ENCODE measurements around the gene STT3B.
"Not testable (repeated sequence)": the region's sequence is repeated elsewhere in the genome, so short reads cannot be mapped to it uniquely, and the experiment has no call there.

STT3B gene

DNA sequence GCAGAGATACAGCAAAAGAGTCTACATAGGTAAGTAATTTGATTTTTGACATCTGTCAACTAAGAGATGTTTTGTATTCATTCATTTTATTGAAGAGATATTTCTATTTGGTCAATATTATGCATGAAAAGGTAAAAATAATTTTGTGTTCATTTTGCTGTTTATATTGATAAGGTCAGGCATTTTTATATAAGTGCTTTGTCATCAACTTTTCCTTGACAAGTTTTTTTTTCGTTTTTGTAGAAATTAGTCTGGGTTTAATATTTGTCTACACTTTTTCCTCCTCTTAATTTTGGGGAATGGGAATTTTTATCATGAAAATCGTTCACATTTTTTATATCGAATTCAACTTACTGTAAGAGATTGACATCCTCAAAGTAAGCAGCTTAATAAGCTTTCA lies 67.7 kb downstream of the STT3B start:
- DNase-seq (ENCODE audit: low read depth in 3 of 3) = no peak

DNA sequence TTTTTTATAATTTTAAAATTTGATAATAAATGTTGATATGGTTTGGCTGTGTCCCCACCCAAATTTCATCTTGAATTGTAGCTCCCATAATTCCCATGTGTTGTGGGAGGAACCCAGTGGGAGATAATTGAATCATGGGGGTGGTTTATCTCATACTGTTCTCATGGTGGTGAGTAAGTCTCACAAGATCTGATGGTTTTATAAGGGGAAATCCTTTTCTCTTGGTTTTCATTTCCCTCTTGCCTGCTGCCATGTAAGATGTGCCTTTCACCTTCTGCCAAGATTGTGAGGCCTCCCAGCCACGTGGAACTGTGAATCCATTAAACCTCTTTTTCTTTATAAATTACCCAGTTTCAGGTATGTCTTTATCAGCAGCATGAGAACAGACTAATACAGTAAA lies 72.6 kb downstream of the STT3B start:
- DNase-seq (ENCODE audit: low read depth in 3 of 3) = not testable (repeated sequence)

DNA sequence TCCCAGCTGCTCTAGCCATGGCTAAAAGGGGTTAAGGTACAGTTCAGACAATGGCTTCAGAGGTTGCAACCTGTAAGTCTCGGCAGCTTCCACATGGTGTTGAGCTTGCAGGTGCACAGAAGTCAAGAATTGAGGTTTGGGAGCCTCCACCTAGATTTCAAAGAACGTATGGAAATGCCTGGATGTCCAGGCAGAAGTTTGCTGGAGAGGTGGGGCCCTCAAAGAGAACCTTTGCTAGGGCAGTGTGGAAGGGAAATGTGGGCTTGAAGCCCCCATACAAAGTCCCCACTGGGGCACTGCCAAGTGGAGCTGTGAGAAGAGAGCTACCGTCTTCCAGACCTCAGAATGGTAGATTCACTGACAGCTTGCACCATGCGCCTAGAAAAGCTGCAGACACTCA lies 73.7 kb downstream of the STT3B start:
- no peak for DNase-seq (ENCODE audit: low read depth in 3 of 3)

DNA sequence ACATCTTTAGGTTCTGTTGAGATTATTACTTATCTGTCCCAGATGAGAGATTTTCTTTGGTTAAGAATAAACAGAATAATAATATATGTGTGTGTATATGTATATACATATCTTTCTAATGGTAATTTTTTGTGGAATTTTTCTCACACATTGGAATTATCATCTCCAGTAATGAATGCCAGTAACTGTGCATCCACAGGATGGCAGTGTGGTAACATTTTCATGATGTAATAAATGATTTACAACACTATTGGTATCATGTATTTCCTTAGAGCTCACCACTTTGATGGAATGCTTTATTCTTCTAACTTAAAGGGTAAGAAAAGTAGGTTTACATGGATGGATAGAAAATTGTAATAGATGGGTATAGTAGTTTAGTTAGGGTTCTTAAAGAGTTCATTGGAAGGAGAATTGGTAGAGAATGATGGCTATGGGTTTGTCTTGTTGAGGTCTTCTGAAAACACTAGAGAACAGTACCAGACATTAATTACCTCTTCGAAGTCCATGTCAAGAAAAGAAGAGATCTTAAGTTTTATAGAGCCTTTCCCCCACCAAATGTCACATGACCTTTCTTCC lies 78.1 kb downstream of the STT3B start:
- no peak for DNase-seq (ENCODE audit: low read depth in 3 of 3)

DNA sequence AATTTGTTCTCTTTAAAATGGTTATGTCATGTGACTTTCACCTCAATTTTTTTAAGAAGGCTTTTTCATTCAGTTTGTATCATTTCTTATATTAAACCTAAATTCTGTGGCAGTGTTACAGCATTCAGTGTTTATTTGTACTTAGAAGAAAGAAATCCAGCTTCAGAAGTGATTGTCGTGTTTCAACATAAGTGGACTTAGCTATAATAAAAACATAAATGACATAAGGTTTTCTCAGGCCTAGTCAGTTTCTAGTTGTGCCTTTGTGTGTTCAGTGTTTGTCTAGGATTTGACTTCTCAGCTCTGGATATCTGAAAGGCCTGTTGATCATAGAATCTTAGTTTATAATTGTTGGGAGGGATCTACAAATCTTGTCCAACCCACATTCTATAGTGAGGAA lies 80.5 kb downstream of the STT3B start:
- DNase-seq (ENCODE audit: low read depth in 3 of 3) = no peak

DNA sequence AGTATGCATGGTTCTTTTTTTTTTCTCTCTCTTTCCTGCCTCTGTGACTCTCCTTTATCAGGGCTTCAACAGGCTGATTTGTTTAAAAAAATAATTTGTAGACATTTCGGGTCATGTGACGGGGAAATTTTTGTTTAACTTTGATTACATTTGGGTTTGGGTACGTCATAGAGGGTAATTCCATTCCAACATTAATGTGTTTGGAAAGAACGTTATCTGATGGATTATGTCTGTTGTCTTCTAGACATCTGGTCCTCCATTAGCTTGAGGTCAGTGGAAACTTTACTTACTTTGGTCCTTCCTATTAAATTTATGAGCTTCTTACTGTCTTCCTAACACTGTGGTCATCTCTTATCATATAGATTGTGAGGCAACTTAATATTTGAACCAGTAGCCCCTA lies 80.9 kb downstream of the STT3B start:
- no peak for DNase-seq (ENCODE audit: low read depth in 3 of 3)

DNA sequence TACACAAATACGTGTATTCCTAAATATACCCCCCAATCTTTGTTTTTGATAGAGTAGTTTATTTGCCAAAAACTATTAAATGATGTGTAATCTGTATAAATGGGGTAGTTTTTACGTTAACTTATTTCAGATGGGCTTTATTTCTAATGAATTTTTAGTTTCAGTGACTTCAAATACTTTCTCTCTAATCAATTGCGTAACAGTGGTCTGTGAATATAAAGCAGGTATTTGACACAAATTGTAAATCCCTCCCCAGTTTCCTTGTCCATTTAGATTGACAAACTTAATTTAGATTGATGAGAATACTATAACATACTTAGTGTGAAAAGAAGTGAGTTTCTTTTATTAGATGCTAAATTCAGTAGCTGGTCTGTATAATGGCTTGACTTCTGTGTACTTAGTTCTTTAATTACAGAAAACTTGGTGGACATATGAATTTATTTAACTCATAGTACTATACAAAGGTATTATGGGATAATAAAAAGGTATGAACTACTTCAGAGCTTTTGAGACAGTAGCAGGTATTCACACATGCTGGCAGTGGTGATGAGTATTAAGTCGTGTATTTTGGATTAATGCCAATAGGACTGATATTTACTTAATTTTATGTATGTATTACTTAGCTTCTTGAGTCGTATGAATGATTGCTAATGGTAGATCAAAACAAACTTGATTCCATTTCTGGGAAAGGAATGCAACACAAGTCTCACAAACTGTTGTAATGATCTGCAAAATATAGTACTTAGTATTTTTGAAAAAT lies 81.6 kb downstream of the STT3B start:
- DNase-seq (ENCODE audit: low read depth in 3 of 3) = no peak

DNA sequence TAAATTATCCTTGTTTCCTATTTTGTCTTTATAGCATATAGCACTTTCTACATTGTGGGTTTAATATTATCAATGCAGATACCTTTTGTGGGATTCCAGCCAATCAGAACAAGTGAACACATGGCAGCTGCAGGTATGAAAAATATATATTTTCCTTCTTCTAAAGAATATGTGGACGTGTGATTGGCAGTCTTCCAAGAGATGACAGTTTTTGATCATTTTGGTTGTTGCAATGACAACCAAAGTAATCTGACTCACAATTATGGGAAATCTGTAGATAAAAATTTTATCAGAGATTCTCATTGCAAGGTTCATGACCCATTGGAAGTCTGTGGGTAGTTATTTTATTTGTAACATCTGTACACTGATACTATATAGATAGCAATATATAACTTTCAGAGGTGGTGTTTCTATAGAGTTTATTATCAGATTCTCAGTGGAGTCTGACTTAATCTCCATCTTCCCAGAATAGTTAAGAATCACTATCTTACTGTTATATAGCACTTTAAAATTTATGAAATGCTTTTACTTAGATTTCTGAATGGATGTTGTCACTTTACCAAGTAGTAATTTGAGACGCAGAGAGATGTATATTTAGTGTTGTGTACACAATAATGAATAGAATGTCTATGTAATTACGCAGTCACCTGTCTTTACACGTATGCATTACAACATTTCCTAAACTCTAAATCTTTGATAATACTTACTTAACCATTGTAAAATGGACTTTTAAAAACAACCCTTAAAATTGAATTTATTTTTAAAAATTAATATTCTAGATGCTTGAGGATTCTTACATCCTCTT lies 82.5 kb downstream of the STT3B start:
- DNase-seq (ENCODE audit: low read depth in 3 of 3) = no peak

DNA sequence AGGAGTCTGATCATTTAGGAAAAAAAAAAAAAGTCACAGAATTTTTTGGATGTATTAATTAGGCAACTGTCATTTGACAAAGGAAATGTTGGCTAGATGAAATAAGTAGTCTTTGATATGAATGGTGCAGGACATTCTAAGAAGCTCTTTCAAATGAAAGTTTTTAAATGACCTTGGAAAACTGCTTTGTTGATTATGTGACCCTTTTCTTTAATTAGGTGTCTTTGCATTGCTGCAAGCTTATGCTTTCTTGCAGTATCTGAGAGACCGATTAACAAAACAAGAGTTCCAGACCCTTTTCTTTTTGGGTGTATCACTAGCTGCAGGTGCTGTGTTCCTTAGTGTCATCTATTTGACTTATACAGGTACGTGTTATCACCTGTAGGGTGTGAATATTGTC lies 84.0 kb downstream of the STT3B start:
- no peak for DNase-seq (ENCODE audit: low read depth in 3 of 3)

DNA sequence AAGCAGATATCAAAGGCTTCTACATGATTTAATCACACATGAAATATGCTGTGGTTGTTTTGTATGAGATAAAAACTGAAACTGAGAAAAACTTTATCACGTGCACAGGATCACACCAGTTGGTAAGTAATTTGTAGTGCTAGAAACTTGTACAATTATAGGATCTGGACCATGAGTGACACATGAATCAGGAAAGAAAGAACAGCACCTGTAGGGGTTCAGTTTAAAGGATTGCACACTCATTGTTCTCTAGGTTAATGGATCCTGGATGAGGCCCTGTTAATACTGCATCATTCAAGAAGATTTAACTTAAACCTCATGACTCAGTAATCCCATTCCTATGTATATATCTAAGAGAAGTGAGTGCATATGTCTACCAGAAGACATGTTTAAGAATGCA lies 87.9 kb downstream of the STT3B start:
- DNase-seq (ENCODE audit: low read depth in 3 of 3) = no peak

DNA sequence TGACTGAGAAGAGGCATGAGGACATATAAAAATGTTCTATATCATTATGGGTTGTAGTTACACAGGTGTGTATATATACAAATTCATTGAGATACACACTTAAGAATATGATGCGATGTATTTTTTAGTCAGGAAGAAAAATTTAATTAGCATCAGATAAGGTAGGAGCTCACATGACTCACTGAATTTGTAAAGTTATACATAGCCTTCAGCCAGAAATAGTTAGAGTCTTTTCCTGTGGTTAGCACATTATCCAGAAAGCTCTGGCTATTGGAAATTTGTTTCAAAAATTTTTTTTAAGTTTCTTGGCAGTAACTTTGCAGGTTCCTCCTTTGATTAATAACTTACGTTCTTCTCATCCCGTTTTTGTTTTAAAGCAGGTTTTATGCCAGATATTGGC lies 88.6 kb downstream of the STT3B start:
- no peak for DNase-seq (ENCODE audit: low read depth in 3 of 3)

DNA sequence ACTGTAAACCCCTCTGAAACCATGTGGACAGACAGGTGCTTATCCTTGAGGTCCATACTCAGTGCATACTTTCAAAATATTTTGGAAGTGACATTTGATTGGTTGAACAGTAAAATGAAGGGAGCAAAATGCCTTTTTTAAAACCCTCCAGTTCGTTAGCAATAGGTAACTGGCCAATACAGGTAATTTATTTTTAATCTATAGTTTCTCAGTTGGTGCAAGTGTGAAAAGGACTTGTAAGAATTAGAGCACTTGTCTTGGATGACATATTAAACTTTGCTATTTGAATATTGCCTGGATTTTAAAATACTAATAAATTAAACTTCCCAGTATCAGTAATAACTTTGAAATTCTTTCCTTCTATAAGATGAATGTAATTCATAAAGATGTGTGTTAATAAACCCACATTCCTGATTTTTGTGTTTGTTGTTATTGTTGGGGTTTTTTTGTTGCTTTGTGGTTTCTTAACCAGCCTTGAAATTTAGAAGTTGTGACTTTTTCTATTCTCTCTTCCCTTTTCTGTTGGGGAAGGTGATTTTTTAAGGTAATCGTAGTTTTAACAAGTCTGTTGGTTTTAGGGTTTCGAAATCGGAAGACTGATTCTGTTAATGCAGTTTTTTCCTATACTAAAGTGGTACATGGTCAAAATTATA lies 90.0 kb downstream of the STT3B start:
- no peak for DNase-seq (ENCODE audit: low read depth in 3 of 3)

DNA sequence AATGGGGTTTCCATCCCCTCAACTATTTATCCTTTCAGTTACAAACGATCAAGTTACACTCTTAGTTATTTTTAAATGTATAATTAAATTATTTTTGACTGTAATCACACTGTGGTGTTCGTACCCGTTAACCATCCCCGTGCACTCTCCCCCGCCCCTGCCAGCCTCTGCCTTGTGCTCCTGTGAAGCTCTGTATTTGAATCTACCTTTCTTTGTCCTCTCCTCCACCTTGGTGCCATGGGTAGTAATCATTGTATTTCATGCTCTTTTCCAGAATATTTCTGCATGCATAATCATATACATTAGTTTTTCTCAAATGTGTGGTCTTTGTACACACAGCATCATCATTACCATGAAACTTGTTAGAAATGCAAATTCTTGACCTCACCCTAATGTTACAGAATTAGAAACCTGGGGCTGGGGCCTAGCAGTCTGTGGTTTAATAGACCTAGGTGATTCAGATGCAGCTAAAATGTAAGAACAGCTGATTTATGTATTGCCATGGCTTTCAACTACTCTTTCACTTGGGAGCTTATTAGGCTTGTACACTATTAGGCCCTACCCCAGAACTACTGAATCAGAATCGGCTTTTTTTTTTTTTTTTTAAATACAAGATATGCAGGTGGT lies 91.5 kb downstream of the STT3B start:
- DNase-seq (ENCODE audit: low read depth in 3 of 3) = no peak

DNA sequence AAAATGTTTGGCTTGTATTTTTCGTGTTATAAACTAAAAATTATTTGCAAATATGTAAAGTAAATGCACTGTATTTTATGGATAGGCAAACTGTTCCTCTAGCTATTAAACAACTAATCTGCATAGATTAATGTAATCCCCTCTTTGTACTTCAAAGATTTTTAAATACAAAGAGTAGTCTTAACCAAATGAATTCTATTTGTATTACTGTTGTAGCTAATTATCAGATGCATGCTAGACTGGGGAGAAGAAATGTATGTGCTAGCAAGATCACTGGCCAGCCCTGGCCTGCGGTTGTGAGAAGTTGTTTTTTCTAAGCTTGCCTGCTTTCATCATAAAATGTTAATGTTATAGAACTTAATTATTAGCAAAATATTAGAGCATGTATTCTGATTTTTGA lies 92.6 kb downstream of the STT3B start:
- no peak for DNase-seq (ENCODE audit: low read depth in 3 of 3)

DNA sequence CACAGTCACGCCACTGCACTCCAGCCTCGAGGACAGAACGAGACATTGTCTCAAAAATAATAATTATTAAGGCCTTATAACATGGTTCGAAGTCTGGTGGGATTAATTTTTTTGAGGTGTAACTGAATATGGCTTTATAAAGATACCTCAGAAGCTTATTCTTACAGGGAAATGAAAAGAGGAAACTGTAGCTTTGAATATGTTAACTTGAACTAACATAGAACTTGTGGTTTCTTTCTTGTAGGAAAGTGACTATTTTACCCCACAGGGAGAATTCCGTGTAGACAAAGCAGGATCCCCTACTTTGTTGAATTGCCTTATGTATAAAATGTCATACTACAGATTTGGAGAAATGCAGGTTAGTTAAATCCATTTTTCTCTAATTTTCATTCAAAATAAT lies 96.3 kb downstream of the STT3B start:
- DNase-seq (ENCODE audit: low read depth in 3 of 3) = no peak

DNA sequence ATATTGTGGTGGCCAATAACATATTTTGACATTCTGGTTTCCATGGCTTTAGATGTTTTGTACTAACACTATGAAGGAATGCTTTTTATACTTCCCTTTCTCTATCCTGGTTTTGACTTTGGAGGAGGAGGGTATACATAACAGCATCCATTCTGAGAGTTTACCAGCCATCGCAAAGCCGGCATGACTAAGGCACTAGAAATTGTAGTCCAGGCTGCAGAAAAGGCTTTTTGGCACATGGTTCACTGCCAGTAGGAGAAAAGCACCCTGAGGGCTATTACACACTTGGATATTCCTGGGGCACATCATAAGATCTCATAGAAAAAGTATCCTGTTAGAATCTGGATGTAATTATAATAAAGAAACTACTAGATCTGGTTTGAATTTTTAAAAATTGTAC lies 101.8 kb downstream of the STT3B start:
- DNase-seq (ENCODE audit: low read depth in 3 of 3) = no peak

DNA sequence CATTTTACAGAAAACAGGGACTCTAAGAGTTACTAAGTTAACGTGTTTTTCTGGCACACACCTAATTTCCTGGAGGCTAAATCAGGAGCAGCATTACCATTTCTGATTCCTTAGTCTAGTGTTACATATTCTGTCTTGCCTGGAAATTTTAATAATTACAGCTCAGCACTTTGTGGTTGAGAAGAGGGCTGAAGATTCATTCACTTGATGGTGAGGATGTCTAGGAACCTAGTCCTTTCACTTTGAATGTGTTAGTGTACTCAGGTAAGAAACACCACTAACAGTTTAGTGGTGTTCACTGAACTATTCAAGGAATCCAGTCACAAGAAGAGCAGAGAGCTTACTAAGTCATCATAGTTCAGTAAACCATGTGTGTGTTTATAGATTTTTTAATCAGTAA lies 102.8 kb downstream of the STT3B start:
- DNase-seq (ENCODE audit: low read depth in 3 of 3) = no peak

DNA sequence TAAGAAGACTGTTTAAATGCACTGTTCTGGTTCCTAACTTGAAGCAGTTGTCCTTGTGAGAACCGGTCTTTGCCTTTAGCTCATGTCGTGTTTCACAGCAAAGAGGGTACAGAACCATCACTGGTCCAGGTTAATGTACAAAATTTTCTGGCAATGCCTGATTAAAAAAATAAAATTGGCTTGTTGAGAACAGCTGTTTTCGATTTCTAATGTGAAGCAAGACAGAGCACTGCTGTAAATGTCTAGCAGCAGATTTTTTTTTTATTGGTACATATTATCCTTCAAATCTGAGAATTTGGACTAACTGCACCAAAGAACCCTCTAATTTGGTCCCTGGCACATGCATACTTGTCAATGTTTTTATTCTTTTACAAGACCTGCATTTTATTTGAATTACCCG lies 103.3 kb downstream of the STT3B start:
- DNase-seq (ENCODE audit: low read depth in 3 of 3) = no peak

DNA sequence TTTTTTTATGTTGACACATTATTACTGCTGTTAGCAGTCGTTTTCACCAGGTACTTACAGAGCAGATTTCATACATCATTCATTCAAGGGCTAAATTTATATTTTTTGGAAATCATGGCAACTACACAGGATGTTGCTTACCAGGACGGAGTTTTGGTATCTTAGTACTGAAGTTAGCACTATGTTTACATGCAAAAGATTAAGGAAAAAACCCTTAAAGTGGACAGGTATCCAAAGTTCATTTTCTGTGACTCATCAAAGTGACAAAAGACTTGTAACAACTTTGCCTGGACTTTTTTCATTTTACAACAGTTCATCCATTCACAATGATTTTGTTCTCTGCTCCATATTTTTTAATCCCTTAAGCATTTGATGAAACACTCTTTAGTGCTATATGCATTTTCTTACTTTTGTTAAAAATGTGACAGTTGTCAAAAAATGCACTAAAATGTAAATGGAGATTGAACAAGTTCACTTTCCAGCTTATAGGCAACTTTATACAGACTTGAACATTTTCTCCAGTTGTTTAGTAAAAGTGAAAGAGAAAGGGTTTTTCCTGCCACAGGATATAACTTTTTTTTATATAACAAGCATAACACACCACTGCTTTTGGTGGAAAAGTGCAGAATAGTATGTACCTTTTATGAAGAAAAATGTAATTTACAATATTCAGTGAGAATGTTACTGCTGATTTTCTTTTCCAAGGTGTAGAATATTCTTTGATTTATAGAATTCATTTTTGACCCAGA lies 104.1 kb downstream of the STT3B start:
- DNase-seq (ENCODE audit: low read depth in 3 of 3) = no peak

DNA sequence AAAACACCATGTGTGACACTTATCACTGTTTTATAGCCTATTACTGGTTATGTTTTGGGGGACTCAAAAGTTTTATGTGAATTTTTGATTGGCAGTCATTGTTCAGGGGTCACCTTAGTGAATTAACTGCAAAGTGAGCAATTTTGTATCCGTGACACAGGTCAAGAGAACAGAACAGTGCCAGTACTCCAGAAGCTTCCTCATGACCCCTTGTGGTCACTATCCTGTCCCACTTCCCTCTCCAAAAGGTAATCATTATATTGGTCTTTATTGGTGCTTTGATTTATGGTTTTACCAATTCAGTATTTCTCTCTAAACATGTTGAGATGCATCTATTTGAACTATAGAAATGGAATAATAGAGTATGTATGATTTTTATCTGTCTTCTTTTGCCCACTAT lies 107.1 kb downstream of the STT3B start:
- no peak for DNase-seq (ENCODE audit: low read depth in 3 of 3)

DNA sequence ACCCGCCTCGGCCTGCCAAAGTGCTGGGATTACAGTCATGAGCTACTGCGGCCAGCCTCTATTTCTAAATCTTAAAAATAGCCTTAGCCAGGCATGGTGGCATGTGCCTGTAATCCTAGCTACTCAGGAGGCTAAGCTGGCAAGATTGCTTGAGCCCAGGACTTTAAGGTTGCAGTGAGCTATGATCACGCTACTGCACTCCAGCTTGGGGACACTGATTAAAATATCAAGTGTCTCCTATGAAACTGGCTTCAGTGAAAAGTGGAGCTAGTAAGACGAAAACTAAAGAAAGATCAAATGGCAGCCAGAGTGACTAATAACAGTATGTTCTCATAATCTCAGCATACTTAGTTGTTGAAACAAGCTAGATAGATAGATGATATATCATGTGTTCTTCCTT lies 112.5 kb downstream of the STT3B start:
- no peak for DNase-seq (ENCODE audit: low read depth in 3 of 3)
